Measurements from ENCODE around the gene APOA1.

DNA sequence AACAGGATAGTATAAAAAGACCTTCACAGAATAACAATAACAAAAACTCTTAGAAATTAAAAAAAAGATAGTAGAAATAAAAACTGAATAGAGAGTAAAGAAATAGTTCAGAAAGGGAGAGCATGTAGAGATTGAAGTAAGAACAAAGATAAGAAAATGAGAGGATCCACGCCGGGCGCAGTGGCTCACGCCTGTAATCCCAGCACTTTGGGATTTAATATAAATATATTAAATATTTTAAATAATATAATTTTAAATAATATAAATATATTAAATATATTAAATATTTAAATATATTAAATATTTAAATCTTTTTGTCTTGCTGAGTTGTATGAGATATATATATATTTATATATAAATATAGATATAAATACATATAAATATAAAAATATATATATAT, 25.3 kb downstream of the APOA1 start:
- TF ChIP-seq, protein P1, sequence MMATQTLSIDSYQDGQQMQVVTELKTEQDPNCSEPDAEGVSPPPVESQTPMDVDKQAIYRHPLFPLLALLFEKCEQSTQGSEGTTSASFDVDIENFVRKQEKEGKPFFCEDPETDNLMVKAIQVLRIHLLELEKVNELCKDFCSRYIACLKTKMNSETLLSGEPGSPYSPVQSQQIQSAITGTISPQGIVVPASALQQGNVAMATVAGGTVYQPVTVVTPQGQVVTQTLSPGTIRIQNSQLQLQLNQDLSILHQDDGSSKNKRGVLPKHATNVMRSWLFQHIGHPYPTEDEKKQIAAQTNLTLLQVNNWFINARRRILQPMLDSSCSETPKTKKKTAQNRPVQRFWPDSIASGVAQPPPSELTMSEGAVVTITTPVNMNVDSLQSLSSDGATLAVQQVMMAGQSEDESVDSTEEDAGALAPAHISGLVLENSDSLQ (IDR thresholded peaks at IDR 0.05) = no peak
- no peak for TF ChIP-seq SUZ12 (IDR thresholded peaks at IDR 0.05)
- TF ChIP-seq SP1 (IDR thresholded peaks at IDR 0.05) = no peak
- no peak for TF ChIP-seq FOXM1 (IDR thresholded peaks at IDR 0.05; ENCODE audit: borderline replicate concordance)
- TF ChIP-seq BHLHE40 (IDR thresholded peaks at IDR 0.05; ENCODE audit: borderline replicate concordance) = no peak
- no peak for TF ChIP-seq LEF1 (IDR thresholded peaks at IDR 0.05; ENCODE audit: borderline replicate concordance)

Data from HEK293T (cell line).